ENCODE results near the gene TCF23. TPM values are rescaled to one million over a fixed set of nuclear protein-coding genes. Genes with fewer than 3 reads are reported as not detected.

Gene TCF23
- total and polyA plus RNA-seq, 2 of the 4 experiments (the other 2 are of a cell fraction), result not detected

DNA sequence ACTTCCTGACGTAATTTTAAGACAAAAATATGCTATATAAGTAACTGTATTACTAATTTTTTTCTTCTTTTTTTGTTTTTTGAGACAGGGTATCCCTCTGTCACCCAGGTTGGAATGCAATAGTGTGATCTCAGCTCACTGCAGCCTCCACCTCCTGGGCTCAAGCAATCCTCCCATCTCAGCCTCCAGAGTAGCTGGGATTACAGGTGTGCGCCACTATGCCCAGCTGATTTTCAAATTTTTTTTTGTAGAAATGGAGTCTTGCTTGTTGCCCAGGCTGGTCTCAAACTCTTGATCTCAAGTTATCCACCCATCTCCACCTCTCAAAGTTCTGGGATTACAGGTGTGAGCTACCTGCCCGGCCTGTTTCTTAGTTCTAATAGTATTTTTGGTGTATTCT is 29.7 kb downstream of the TCF23 start:
- Histone ChIP-seq H4K8ac (ENCODE audit: low read depth in 2 of 2, low read length in 2 of 2) (no peak overlapping the region), H3K4me3 (ENCODE audit: insufficient read depth, low read depth, low read length) (no peak overlapping the region), H3K79me1 (ENCODE audit: low read depth in 1 of 2, low read length in 2 of 2) (no peaks in the 10 kb centered on the region), H3K9me1 (ENCODE audit: insufficient read depth, low read length) (peaks cover 7% of the 10 kb centered on the region; the same call in 1 of the 2 replicates), H3K4ac (ENCODE audit: low read depth, low read length) (no peak overlapping the region), H2BK5ac (ENCODE audit: low read depth, low read length, poor library complexity, severe bottlenecking) (no peak overlapping the region), H3K9ac (ENCODE audit: low read depth, low read length) (no peak overlapping the region), H4K91ac (ENCODE audit: insufficient read depth, low read depth, low read length) (no peak overlapping the region), H3K18ac (ENCODE audit: low read depth, low read length) (no peak overlapping the region), H2BK120ac (ENCODE audit: low read depth, low read length) (no peak overlapping the region), H2BK20ac (ENCODE audit: low read depth, low read length) (no peak overlapping the region), H3K27ac (ENCODE audit: insufficient read depth, low read length) (no peak overlapping the region), H4K20me1 (ENCODE audit: insufficient read depth, low read length) (no peaks in the 10 kb centered on the region), H4K5ac (ENCODE audit: low read depth, low read length) (no peak overlapping the region), H3K27me3 (ENCODE audit: control insufficient read depth, insufficient read depth, low read length) (peaks cover 25% of the 10 kb centered on the region), H2AK9ac (replicated peaks; ENCODE audit: low read depth, low read length, poor library complexity) (no peak overlapping the region), H3K4me1 (ENCODE audit: control insufficient read depth, insufficient read depth, low read length) (peaks cover 8% of the 10 kb centered on the region), H2AFZ (replicated peaks; ENCODE audit: low read length, poor library complexity) (no peak overlapping the region), H3K56ac (ENCODE audit: extremely low read depth, insufficient read depth, low read length) (no peak overlapping the region), H2AK5ac (ENCODE audit: low read depth, low read length) (no peak overlapping the region), H3K36me3 (ENCODE audit: control insufficient read depth, insufficient read depth, low read length) (no peaks in the 10 kb centered on the region), H3K4me2 (ENCODE audit: low read depth, low read length) (no peak overlapping the region), H2BK15ac (ENCODE audit: low read depth, low read length) (no peak overlapping the region), H3K14ac (replicated peaks; ENCODE audit: low read depth, low read length) (no peak overlapping the region), H3K9me3 (ENCODE audit: control insufficient read depth, insufficient read depth, low read length) (peaks cover under 1% of the 10 kb centered on the region; the same call in 1 of the 2 replicates), H3K23ac (ENCODE audit: low read depth, low read length) (no peak overlapping the region)
- intact Hi-C loops (cut with micrococcal nuclease) (no loop called here), dilution Hi-C loops (cut with HindIII; ENCODE audit: low sequenced_read_pairs, unreplicated experiment) (no loop called here), in situ Hi-C loops (cut with MboI; ENCODE audit: low sequenced_read_pairs) (no loop called here)
- no TSS peak for BruUV-seq (replicated peaks)
- no peak for DNase-seq
- no peak for ATAC-seq (ENCODE audit: low read depth)
- CTCF ChIA-PET, result interaction anchor here (0.6 kb wide), 1 partner anchor 125 kb away, joined by 6 read pairs; no protein-coding TSS in a partner anchor
- POLR2A ChIA-PET (ENCODE audit: unreplicated experiment), result no interaction called here
- no CpG with 5 or more reads among the region's 3 CpGs for WGBS, 2 experiments (ENCODE audit: extremely low coverage in 2 of 2, insufficient read length in 1 of 2)
- TF ChIP-seq POLR2A (IDR thresholded peaks at IDR 0.05; ENCODE audit: low read depth, low read length), result no peak
- TF ChIP-seq, protein P1, sequence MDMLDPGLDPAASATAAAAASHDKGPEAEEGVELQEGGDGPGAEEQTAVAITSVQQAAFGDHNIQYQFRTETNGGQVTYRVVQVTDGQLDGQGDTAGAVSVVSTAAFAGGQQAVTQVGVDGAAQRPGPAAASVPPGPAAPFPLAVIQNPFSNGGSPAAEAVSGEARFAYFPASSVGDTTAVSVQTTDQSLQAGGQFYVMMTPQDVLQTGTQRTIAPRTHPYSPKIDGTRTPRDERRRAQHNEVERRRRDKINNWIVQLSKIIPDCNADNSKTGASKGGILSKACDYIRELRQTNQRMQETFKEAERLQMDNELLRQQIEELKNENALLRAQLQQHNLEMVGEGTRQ (IDR thresholded peaks at IDR 0.05; ENCODE audit: low read depth, low read length), result no peak
- no peak for TF ChIP-seq CEBPB (IDR thresholded peaks at IDR 0.05; ENCODE audit: low read depth, low read length)
- TF ChIP-seq, protein P2, sequence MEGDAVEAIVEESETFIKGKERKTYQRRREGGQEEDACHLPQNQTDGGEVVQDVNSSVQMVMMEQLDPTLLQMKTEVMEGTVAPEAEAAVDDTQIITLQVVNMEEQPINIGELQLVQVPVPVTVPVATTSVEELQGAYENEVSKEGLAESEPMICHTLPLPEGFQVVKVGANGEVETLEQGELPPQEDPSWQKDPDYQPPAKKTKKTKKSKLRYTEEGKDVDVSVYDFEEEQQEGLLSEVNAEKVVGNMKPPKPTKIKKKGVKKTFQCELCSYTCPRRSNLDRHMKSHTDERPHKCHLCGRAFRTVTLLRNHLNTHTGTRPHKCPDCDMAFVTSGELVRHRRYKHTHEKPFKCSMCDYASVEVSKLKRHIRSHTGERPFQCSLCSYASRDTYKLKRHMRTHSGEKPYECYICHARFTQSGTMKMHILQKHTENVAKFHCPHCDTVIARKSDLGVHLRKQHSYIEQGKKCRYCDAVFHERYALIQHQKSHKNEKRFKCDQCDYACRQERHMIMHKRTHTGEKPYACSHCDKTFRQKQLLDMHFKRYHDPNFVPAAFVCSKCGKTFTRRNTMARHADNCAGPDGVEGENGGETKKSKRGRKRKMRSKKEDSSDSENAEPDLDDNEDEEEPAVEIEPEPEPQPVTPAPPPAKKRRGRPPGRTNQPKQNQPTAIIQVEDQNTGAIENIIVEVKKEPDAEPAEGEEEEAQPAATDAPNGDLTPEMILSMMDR (conservative IDR thresholded peaks at IDR 0.05; ENCODE audit: low read depth, low read length), result no peak
- no peak for TF ChIP-seq BHLHE40 (IDR thresholded peaks at IDR 0.05; ENCODE audit: low read depth, low read length)
- no peak for TF ChIP-seq MAZ (IDR thresholded peaks at IDR 0.05; ENCODE audit: borderline replicate concordance, low read depth, low read length)
- TF ChIP-seq RAD21 (IDR thresholded peaks at IDR 0.05; ENCODE audit: low read length), result no peak
- no peak for TF ChIP-seq MAFK (IDR thresholded peaks at IDR 0.05; ENCODE audit: low read depth, low read length)
- no peak for TF ChIP-seq MXI1 (IDR thresholded peaks at IDR 0.05; ENCODE audit: borderline replicate concordance, low read depth, low read length)
